ENCODE measurements around the gene SLC40A1.

GRCh38 chr2:189584686-189585085 is 4.1 kb upstream of the SLC40A1 start:
- TF ChIP-seq, protein P1, sequence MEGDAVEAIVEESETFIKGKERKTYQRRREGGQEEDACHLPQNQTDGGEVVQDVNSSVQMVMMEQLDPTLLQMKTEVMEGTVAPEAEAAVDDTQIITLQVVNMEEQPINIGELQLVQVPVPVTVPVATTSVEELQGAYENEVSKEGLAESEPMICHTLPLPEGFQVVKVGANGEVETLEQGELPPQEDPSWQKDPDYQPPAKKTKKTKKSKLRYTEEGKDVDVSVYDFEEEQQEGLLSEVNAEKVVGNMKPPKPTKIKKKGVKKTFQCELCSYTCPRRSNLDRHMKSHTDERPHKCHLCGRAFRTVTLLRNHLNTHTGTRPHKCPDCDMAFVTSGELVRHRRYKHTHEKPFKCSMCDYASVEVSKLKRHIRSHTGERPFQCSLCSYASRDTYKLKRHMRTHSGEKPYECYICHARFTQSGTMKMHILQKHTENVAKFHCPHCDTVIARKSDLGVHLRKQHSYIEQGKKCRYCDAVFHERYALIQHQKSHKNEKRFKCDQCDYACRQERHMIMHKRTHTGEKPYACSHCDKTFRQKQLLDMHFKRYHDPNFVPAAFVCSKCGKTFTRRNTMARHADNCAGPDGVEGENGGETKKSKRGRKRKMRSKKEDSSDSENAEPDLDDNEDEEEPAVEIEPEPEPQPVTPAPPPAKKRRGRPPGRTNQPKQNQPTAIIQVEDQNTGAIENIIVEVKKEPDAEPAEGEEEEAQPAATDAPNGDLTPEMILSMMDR (IDR thresholded peaks at IDR 0.05; ENCODE audit: insufficient read depth, low read depth, low read length), result no peak
- no peak for TF ChIP-seq EZH2 (IDR thresholded peaks at IDR 0.05; ENCODE audit: insufficient read depth, low read length)

All from astrocyte (in vitro differentiated cells and primary cell).